AG20443 (cell line): ENCODE measurements around the gene LDLRAD2.
"Not testable (repeated sequence)": the region's sequence is repeated elsewhere in the genome, so short reads cannot be mapped to it uniquely, and the experiment has no call there.

Source experiments
- DNase-seq: peaks from one replicate; pipeline ENCODE4 v3.0.0; 2012; ENCODE audit warnings: low spot score, mixed read lengths

LDLRAD2 gene

DNA sequence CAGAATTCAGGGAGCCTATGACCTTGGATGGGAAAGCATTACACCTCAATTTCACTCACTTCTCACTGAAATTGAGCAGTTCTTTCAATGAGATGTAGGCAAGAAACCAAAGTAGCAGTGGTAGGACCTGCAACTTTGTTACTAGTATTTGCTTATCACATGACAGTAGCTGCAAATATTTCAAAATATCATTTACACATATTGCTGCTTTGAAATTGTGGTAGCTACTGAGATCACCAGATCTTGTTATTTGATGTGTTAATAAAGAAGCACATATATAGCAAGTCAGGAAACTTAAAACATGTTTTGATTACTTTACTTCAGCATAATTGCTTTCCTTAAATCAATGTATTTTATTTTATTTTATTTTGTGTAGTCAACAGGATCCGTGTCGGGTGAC is 12.9 kb downstream of the LDLRAD2 start:
- DNase-seq = no peak

GRCh38 chr1:21825393-21825792 is 13.3 kb downstream of the LDLRAD2 start:
- no peak for DNase-seq

GRCh38 chr1:21826694-21827093 is 14.6 kb downstream of the LDLRAD2 start:
- not testable (repeated sequence) for DNase-seq

DNA sequence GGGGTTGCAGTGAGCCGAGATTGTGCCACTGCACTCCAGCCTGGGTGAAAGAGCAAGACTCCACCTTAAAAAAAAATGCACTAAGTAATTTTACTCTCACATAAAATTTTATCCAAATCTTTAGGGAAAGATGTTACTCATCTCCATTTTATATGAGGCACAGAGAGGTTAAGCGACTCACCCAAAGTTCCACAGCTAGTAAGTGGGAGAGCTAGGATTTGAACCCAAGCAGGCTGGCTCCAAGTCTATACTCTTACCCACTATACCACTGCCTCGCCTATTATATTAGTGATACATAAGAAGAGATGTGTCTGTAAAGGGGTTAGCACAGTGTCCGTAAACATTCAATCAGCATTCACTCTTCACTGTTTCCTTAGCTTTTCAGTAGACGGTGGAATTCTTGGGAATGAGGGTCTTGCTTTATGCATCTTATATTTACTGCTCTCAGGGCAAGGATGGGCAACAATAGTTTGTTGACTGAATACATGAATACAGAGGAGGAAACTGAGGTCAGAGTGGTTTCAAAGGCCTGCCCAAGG is 15.1 kb downstream of the LDLRAD2 start:
- no peak for DNase-seq

DNA sequence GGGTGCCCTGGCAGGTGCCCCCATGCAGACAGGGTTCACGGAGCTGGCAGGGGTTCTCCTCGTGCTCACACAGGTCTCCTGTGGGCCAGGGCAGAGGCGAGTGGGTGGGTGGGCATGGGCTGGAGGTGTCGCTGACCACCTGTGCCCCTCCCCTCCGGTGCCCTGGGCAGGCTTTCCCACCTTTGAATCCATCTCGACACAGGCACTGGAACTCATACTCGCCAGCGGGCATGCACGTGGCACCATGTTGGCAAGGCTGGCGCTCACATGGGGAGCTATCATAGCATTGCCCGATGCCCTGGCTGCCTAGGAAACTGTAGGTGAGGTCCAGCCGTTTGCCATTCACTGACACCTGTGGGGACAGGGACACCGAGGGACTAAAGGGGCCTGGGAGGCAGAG is 16.0 kb downstream of the LDLRAD2 start:
- DNase-seq = no peak

DNA sequence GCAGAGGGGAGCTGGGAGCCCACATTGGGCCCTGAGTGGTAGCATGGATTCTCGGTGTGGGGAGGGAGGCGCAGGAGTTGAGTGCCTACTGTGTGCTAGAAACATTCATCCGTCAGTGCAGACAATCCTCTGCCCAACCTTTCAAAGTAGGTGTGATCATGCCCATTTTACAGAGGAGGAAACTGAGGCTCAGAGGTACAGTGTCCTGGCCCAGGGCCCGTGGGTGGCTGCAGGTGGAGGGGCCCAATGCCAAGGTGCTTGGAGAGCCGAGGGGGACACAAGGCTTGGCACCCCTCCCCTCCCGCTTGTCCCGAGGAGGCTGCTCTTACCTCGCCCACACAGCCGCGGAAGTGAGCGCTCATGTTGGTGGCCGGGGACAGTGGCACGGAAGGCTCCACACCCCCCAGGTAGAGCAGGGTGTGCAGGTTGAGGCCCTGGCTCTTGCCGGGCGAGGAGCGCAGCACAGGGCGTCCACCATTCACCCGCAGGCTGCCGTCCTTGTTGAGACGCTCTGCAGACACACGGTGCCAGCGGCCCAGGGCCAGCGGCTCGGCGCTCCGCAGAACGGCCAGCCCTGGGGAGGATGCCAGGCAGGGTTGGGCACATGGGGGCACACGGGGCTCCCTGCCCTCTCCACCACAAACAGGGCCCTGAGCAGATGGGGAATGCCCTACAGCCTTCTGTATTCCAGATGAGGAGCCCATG is 16.6 kb downstream of the LDLRAD2 start:
- no peak for DNase-seq

DNA sequence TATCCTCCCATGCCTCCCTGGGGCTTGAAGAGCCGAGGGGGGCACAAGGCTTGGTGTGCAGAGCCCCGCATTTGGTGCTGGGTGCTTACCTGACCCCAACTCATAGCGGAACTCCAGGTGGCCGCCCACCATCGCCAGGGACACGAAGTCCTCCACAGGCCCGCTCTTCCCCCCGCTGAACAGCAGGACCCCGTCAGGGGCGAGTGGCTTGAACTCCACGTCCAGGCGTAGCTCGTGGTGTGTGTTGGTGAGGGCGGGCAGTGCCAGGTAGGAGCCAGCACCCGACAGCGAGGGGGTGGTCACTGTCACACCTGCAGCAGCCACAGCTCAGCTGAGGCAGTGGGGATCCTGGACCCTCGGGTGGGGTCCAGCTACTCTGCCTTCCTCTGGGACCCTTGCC is 17.2 kb downstream of the LDLRAD2 start:
- no peak for DNase-seq

- DNase-seq = no peak
Observed at GRCh38 chr1:21830792-21831453, 18.9 kb downstream of the LDLRAD2 start.

GRCh38 chr1:21831454-21831970 is 19.4 kb downstream of the LDLRAD2 start:
- no peak for DNase-seq

GRCh38 chr1:21833392-21833976 is 21.4 kb downstream of the LDLRAD2 start:
- DNase-seq = no peak

DNA sequence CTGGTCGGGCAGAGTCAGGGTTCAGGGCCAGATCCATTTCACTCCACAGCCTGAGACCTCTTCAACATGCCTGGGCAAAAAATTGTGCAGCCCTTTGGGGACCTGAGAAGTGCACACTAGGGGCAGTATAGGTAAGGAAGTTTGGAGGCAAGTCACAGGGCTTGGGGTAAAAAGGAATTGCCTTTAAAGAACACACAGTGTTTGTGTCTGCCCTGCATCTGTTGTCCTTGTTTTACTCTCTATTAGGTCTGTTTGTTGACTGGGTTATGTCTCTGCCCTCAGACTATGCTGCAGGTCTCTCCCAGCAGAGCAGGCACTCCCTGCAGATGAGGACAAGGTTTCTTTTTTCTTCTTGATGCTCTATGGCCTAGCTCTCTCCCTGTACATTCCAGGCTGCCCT is 22.0 kb downstream of the LDLRAD2 start:
- DNase-seq = no peak

DNA sequence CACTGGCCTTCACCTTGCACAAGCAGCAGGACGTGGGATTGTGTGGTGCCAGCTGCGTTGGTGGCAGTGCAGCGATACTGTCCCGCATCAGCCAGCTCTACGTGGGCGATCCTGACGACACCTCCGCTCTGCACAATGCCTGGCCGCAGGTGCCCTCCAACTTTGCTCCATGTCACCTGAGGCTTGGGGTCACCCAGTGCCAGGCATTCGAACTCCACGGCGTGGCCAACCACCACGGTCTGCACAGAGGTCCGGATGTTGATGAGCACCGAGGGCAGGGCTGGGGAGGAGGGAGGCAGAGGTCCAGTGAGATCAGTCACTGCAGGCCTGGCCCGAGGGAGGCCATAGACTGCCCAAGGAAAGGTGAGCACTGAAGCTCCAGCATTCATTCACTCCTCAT is 22.6 kb downstream of the LDLRAD2 start:
- no peak for DNase-seq

GRCh38 chr1:21836010-21836409 is 23.9 kb downstream of the LDLRAD2 start:
- DNase-seq = no peak

DNA sequence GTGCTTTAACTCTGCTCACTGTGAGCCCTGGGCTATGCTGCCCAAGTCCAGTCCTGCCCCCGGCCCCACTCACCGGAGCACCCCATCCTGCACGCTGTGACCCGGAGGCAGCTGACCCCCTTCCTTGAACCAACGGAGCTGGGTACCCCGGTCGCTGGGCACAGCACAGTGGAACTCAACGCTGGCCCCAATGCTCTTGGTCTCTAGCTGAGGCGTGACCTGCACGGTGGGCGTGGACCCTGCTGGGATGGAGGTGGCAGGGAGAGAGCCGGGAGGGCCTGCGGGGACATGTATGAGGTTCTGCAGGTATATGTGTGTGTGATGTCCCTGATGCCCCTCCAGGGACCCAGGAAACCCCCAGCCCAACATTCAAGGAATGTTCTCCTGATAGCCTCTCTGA is 24.7 kb downstream of the LDLRAD2 start:
- no peak for DNase-seq

DNA sequence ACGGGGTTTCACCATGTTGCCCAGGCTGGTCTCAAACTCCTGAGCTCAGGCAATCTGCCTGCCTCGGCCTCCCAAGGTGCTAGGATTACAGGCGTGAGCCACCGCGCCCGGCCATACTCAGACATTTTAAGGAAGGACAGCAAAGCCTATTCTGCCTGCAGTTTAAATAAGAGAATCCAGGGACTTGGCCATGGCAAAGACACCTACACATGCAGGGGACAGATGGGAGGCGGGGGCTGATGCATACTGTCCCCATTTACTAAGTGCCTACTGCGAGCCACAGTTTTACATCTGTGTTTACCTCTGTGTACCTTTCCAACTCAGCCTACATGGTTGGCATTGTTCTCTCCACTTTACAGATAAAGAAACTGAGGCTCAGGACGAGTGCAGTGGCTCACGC is 25.4 kb downstream of the LDLRAD2 start:
- DNase-seq = no peak

DNA sequence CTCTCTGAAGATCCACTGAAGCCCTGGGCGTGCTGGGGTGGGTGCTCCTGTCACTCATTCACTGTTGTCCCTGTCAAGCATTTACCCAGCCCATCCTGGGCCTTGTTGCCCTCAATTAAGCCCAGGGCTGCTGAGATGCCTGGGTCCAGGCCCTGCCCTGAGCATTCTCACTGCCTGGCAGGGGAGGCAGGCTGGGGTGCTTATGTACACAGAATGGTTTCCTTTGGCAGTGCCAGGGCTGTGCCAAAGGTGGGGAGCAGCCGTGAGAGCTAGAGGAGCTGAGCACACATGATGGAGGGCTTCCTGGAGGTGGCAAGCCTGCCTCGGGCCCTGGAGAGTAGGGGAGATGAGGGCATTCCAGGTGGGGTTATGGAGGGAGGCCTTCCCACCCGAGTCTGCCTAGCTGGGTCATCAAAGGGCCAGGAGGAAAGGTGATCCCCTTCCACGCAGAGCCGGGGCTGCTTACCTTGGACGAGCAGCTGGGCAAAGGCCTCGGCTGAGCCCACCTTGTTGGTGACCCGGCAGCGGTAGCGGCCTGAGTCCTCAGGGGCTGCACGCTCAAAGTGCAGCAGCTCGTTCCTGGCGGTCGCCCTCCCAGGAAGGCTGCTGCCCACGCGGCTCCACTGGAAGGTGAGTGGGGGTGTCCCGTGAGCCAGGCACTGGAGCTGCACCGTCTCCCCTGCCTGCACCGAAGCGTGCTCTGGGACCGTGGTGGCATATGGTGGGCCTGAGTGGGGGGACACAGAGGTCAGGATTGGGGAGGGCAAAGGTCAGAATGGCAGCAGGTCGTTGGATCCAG is 26.5 kb downstream of the LDLRAD2 start:
- no peak for DNase-seq

- DNase-seq = no peak
Observed at GRCh38 chr1:21839337-21840037, 27.4 kb downstream of the LDLRAD2 start.

DNA sequence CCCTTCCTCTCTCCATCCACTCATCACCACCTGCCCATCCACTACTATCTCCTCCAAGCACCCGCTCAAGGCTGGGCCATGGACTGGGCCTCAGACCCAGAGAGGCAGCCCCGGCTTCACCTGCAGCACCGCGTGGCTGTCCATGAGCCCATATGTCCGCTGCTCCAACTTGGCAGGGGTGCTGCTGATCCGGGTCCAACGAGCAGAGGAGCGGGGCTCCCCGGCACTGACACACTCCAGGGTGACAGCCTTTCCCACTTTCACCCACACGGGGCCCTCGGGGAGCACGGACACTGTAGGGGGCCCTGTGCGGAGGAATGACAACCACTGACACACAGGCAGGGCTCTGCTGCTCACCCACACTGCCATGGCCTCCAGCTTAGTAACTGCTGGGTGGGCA is 28.9 kb downstream of the LDLRAD2 start:
- DNase-seq = no peak

GRCh38 chr1:21841852-21842466 is 29.9 kb downstream of the LDLRAD2 start:
- DNase-seq = no peak

GRCh38 chr1:21842606-21843162 is 30.6 kb downstream of the LDLRAD2 start:
- DNase-seq = no peak

- no peak for DNase-seq
Observed at GRCh38 chr1:21843208-21843607, 31.1 kb downstream of the LDLRAD2 start.
